Endodermal cell (in vitro differentiated cells): ENCODE measurements around the gene PXMP4. TPM values are rescaled to one million over a fixed set of nuclear protein-coding genes. Genes with fewer than 3 reads are reported as not detected.

Experiments
- DNase-seq: peaks from one replicate; pipeline ENCODE4 v3.0.0-alpha.2; 2017
- H3K27ac ChIP-seq: 2 replicates; pipeline ENCODE4 v1.5.1; 2013; ENCODE audit warnings: mild to moderate bottlenecking, low read depth, low read length, moderate library complexity
- H3K27me3 ChIP-seq: 2 replicates; pipeline ENCODE4 v1.6.1; 2013; ENCODE audit warnings: mild to moderate bottlenecking, low read length, moderate library complexity; ENCODE audit not compliant: insufficient read depth, control insufficient read depth, poor library complexity, severe bottlenecking
- H3K36me3 ChIP-seq: 2 replicates; pipeline ENCODE4 v1.7.0; 2013; ENCODE audit warnings: mild to moderate bottlenecking, low read length, moderate library complexity; ENCODE audit not compliant: control insufficient read depth, insufficient read depth
- H3K4me1 ChIP-seq: one replicate; pipeline ENCODE4 v1.7.0; 2013; ENCODE audit warnings: low read length; ENCODE audit not compliant: control insufficient read depth, insufficient read depth
- H3K4me3 ChIP-seq: 2 replicates; pipeline ENCODE4 v1.5.1; 2013; ENCODE audit warnings: mild to moderate bottlenecking, low read length, moderate library complexity
- H3K9ac ChIP-seq: 2 replicates; pipeline ENCODE4 v1.6.1; 2013; ENCODE audit warnings: mild to moderate bottlenecking, low read length, moderate library complexity; ENCODE audit not compliant: poor library complexity, severe bottlenecking; ENCODE audit errors: extremely low read depth
- H3K9me3 ChIP-seq: 2 replicates; pipeline ENCODE4 v1.6.1; 2013; ENCODE audit warnings: mild to moderate bottlenecking, low read length, moderate library complexity; ENCODE audit not compliant: control insufficient read depth
- H3K27ac Mint-ChIP-seq: 2 replicates; pipeline ENCODE4 v1.8.0; 2020; ENCODE audit warnings: mixed read lengths
- H3K27me3 Mint-ChIP-seq: 2 replicates; pipeline ENCODE4 v1.8.0; 2021; ENCODE audit warnings: mild to moderate bottlenecking, mixed read lengths; ENCODE audit not compliant: insufficient read depth
- H3K36me3 Mint-ChIP-seq: 2 replicates; pipeline ENCODE4 v1.8.0; 2020; ENCODE audit warnings: low read depth, mixed read lengths
- H3K4me1 Mint-ChIP-seq: 2 replicates; pipeline ENCODE4 v1.8.0; 2020; ENCODE audit warnings: mixed read lengths
- H3K4me3 Mint-ChIP-seq: 2 replicates; pipeline ENCODE4 v1.8.0; 2020; ENCODE audit warnings: mild to moderate bottlenecking, moderate library complexity, mixed read lengths
- H3K9me3 Mint-ChIP-seq: 2 replicates; pipeline ENCODE4 v1.8.0; 2020; ENCODE audit warnings: mild to moderate bottlenecking, mixed read lengths
- whole genome bisulfite sequencing, 2 experiments: methylation state at CpG; one replicate each; pipeline versions ENCODE4 v1.1.5 to v1.1.7; 2013; ENCODE audit warnings: missing lambda C conversion rate in 2 of 2, mixed read lengths in 1 of 2; ENCODE audit not compliant: insufficient coverage in 1 of 2, insufficient read length in 1 of 2; 5-methylcytosine and 5-hydroxymethylcytosine counted together
- total RNA-seq, 2 donors: library from RNA; stranded (reverse); fragmentation: NEBNext Ultra II Directional in 1 of 2; extraction: Animal tissue kit (Norgen Biotek cat#: 25700) in 1 of 2; gene quantifications; 2 replicates in 1 of 2; 3 replicates in 1 of 2; pipeline ENCODE4 v1.2.1, GENCODE V29; 2021
- TF ChIP-seq, protein P1 (sequence below): fragments of 200-600 bp; sonication (generic); conservative IDR thresholded peaks from 2 replicates; pipeline ENCODE4 v1.5.0; 2021; ENCODE audit warnings: antibody characterized with exemption, mild to moderate bottlenecking

Gene PXMP4
- total RNA-seq, 2 donors from 2014 or later: 1.5 to 3.8 TPM

DNA sequence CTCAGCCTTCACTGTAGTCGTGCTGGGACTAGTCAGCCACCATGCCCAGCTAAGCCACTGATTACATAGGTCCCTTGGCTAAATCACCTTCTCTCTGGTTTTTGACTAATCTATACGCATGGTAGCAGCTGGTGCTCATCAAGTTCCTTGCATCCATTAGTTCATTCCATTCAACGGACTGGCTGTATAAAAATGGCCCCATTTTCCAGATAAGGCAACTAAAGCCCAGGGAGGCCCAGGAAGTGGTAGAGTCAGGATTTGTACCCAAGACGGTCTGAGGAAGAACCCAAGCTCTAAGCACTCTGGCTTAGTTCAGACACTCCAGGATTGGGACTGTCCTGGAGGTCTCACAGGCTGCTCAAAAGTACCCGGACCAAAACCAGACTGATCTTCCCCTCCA, 38.8 kb downstream of the PXMP4 start:
- no peak overlapping the region for H3K9ac ChIP-seq
- no peak for DNase-seq
- no peaks in the 10 kb centered on the region for H3K27me3 ChIP-seq
- Mint-ChIP-seq H3K4me1 (peaks cover 14% of the 10 kb centered on the region), H3K9me3 (no peaks in the 10 kb centered on the region), H3K36me3 (peaks cover 31% of the 10 kb centered on the region), H3K27me3 (no peaks in the 10 kb centered on the region), H3K4me3 (no peak overlapping the region), H3K27ac (no peak overlapping the region)
- no peaks in the 10 kb centered on the region for H3K9me3 ChIP-seq
- no peaks in the 10 kb centered on the region for H3K4me1 ChIP-seq
- peaks cover 20% of the 10 kb centered on the region for H3K36me3 ChIP-seq
- no peak overlapping the region for H3K27ac ChIP-seq
- WGBS, 2 experiments: 91 to 95% methylated on average over 4 to 5 of the region's 5 CpGs
- no peak overlapping the region for H3K4me3 ChIP-seq
- TF ChIP-seq, protein P1, sequence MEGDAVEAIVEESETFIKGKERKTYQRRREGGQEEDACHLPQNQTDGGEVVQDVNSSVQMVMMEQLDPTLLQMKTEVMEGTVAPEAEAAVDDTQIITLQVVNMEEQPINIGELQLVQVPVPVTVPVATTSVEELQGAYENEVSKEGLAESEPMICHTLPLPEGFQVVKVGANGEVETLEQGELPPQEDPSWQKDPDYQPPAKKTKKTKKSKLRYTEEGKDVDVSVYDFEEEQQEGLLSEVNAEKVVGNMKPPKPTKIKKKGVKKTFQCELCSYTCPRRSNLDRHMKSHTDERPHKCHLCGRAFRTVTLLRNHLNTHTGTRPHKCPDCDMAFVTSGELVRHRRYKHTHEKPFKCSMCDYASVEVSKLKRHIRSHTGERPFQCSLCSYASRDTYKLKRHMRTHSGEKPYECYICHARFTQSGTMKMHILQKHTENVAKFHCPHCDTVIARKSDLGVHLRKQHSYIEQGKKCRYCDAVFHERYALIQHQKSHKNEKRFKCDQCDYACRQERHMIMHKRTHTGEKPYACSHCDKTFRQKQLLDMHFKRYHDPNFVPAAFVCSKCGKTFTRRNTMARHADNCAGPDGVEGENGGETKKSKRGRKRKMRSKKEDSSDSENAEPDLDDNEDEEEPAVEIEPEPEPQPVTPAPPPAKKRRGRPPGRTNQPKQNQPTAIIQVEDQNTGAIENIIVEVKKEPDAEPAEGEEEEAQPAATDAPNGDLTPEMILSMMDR: no peak

DNA sequence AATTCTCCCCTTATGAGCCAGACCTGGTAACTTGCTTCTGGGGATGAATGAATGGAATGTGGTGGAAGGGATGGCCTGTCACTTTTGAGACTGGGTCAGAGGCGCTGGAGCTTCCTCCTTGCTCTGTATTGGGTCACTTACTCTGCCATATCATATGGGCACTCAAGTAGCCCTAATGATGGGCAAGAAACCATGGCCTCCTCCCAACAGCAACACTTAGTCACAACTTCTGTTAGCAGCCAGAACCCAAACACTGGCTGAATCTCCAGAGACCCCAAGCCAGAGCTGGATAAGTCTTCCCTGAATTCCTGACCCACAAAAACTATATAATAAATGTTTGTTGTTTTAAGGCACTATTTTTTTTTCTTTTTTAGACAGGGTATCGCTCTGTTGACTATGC, 39.4 kb downstream of the PXMP4 start:
- H3K27me3 Mint-ChIP-seq: no peaks in the 10 kb centered on the region
- no peaks in the 10 kb centered on the region for H3K9me3 Mint-ChIP-seq
- no peak overlapping the region for H3K4me3 Mint-ChIP-seq
- 89 to 100% methylated on average over 1 to 2 of the region's 2 CpGs for WGBS, 2 experiments
- H3K36me3 Mint-ChIP-seq: peaks cover 35% of the 10 kb centered on the region
- H3K4me1 Mint-ChIP-seq: peaks cover 18% of the 10 kb centered on the region
- H3K27me3 ChIP-seq: no peaks in the 10 kb centered on the region
- H3K27ac ChIP-seq: no peak overlapping the region
- DNase-seq: no peak
- H3K4me1 ChIP-seq: no peaks in the 10 kb centered on the region
- H3K36me3 ChIP-seq: peaks cover 20% of the 10 kb centered on the region
- H3K9ac ChIP-seq: no peak overlapping the region
- no peaks in the 10 kb centered on the region for H3K9me3 ChIP-seq
- TF ChIP-seq, protein P1: no peak
- no peak overlapping the region for H3K4me3 ChIP-seq
- no peak overlapping the region for H3K27ac Mint-ChIP-seq

DNA sequence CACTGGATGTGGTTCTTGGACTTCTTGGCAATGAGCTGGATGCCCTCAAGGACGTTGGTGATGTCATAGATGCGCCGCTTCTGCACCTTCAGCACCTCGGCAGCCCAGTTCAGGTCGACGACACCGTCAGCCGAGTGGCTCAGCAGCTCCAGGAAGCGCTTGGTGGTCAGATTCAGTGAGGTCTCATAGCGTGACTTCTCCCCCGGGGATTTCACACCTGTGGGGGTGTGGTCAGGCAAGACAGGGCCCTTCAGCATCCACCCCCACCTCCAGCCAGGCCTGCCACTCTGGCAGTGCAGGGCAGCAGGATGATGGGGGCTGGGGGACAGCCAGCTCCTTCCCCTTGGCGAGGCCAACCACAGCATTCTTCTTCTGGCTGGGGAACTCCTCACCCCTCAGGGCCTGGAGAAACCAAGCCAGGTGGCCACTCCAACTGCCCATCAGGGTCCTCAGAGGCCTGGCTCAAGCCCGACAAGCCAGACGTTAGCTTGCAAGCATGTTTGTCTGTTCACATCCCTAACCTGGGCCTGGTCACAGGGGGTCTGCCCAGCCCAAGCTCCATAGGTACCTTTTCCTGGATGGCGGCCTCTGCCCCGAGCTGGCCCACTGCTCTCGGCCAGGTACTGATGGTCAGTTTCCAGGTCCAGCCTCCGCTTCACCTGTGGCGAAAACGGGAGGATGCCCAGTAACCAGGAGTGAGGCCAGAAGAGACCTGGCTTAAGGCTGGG, 40.2 kb downstream of the PXMP4 start:
- peaks cover 35% of the 10 kb centered on the region for H3K36me3 Mint-ChIP-seq
- H3K27me3 ChIP-seq: no peaks in the 10 kb centered on the region
- DNase-seq: no peak
- H3K4me1 ChIP-seq: no peaks in the 10 kb centered on the region
- peaks cover 20% of the 10 kb centered on the region for H3K36me3 ChIP-seq
- no peaks in the 10 kb centered on the region for H3K9me3 ChIP-seq
- no peak overlapping the region for H3K9ac ChIP-seq
- TF ChIP-seq, protein P1: no peak
- no peaks in the 10 kb centered on the region for H3K9me3 Mint-ChIP-seq
- no peak overlapping the region for H3K4me3 Mint-ChIP-seq
- no peak overlapping the region for H3K27ac Mint-ChIP-seq
- H3K4me1 Mint-ChIP-seq: peaks cover 19% of the 10 kb centered on the region
- no peaks in the 10 kb centered on the region for H3K27me3 Mint-ChIP-seq
- no peak overlapping the region for H3K4me3 ChIP-seq
- WGBS, 2 experiments: 93 to 96% methylated on average over 13 to 20 of the region's 20 CpGs
- H3K27ac ChIP-seq: no peak overlapping the region
